HG03175 (cell line): ENCODE data around the gene ANO6.

Source experiments
- ATAC-seq: cut with Tn5 transposase; IDR thresholded peaks from one replicate; pipeline ENCODE4 v1.9.1; 2021; ENCODE audit warnings: mild to moderate bottlenecking, moderate library complexity; ENCODE audit not compliant: unreplicated experiment

ANO6 gene

DNA sequence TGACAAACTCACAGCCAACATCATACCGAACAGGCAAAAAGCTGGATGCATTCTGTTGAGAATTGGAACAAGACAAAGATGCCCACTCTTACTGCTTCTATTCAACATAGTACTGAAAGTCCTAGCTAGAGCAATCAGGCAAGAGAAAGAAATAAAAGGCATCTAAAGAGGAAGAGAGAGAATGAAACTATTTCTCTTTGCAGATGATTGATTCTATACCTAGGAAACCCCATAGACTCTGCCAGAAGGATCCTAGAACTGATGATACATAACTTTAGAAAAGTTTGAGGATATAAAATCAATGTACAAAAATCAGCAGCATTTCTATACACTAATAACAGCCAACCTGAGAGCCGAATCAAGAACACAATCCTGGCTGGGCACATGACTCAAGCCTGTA lies 6.1 kb upstream of the ANO6 start:
- no peak for ATAC-seq

DNA sequence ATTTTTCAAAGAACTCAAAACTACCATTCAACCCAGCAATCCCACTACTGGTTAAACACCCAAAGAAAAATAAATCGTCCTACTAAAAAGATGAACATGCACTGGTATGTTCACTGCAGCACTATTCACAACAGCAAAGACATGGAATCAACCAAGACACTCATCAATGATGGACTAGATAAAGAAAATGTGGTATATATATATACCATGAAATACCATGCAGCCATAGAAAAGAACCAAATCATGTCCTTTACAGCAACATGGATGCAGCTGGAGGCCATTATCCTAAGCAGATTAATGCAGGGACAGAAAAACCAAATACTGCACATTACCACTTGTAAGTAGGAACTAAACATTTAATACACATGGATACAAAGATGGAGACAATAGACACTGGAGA lies 3.8 kb upstream of the ANO6 start:
- ATAC-seq, result no peak

DNA sequence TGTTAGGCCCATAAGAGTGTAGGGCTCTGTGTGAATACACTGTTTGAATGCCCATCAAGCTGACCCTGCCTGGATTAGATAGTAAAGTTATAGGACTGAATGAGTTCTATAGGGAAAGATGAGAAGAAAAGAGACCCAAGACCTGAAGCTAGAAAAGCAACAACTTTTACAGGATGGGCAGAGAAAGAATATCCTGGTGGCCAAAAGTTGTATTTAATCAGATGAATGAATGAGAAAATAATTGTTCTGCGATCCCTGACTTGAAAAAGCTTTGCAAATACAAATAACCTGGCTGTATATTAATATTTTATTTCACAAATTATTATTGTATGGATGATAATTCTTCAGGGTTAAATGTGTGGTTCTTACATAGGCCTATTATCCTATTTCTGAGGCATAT lies 2.8 kb upstream of the ANO6 start:
- no peak for ATAC-seq

DNA sequence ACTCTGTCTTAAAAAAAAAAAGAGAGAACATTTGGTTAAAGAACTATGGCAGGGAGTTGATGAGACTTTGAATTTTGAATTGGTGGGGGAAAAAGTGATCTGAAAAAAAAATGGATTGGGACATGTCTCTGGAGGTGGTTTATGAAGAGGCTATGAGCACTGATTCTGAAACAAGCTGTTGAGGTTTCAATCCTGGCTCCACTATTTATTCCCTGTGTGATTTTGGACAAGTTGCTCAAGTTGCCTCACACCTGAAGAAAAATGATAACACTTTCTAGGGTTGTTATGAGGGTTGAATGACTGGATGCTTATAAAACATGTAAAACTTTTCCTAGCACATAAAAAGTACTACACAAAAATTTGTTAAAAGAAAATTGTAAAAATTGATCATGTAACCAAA lies 1.8 kb upstream of the ANO6 start:
- ATAC-seq, result no peak

DNA sequence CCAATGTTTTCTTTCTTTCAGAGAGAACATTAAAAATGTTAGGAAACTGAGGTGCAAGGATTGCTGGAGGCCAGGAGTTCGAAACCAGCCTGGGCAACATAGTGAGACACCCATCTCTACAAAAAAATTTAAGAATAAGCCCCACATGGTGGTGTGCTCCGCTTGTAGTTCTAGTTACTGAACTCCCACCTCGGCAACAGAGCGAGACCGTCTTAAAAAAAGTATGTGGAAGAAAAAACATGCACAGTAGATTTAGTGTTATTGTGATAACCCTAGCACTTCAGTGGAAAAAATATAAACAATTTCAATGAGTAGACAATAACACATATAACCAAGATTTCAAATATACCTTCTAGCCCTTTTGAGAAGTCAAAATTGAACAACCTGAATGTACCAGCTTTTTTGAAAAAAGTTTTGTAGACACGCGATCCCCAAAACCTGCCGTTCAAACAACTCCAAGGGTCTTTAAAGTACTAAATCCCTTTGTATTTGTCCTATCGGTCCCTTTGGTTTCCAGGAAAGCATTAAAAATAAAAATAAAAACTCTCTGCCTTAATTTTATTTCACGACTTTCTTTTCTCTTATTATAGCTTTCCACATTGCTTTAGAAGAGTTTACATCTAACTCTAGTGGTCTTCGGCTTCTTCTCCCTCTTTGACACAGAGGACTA lies 1.0 kb upstream of the ANO6 start:
- no peak for ATAC-seq

DNA sequence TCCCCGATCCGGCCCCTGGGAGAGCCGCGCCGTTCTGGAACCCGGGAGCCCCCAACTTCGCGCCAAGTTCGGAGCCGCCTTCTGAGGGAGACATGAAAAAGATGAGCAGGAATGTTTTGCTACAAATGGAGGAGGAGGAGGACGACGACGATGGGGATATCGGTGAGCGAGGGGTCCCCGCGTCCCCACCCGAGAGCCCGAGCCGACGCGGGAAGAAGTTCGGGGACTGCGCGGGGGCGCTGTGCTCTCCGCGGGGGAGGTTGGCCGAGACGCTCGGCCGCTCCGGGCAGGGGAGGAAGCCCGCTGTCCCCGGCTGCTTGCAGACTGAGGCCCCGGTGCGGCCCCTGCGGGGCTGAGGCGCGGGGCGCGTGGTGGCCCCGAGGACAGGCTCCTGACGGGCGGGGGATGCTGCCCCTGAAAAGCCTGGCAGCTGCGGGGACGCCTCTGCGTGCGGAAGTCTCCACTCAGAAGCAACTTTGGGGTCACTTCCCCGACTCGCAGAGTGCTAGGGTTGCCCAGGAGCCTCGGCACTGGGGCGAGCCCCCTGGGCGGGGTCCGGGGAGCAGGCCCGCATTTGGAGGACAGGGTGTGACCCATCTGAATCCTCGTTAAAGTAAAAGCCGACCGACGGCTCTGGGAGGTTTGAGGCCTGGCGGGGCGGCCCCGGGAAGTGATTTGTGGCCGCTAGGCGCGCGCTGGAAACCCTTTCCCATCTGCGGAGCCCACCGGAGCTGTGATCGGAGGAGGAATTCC lies 511 bp downstream of the ANO6 start:
- ATAC-seq, result peak; percentile 40

DNA sequence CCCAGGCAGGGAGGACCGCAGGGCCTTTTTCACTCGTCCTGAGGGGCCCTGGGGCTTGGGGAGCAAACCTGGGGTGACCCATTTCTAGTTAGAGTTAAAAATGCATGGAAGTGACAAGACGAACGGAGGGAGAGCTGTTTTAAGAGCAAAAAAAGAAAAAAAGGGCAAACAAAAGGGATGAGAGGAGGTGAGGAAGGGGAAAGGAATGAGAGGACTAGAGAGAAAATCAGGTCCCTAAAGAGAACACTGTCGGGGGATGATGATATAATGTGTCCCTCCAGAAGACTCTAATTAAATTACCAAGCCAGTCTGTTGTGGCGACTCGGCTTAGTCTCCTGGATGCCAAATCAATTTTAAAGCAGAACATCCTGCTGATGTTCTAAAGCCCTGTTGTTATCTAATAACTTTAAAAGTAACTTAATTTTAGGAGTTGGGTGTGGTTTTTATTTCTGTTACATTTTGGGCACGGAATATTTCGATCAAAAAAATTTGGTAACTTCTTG lies 1.1 kb downstream of the ANO6 start:
- ATAC-seq, result no peak

DNA sequence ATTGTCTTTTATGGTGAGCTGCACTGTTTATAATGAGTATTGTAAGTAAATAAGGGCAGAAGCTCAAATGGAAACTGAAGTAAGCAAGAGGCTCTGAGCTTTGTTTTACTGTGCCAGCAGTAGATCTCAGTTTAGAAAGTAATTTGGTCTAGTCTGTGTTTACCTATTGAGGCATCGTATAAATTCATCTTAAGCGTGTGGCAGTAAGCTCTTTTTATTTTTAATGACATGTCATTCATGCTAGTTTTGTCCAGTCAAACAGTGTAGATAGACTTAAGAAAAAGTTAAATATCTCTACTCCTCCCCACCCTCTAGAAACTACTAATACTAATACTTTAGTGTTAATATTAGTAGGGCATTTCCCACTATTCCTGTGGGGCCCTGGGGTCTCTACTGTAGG lies 2.0 kb downstream of the ANO6 start:
- ATAC-seq, result no peak

DNA sequence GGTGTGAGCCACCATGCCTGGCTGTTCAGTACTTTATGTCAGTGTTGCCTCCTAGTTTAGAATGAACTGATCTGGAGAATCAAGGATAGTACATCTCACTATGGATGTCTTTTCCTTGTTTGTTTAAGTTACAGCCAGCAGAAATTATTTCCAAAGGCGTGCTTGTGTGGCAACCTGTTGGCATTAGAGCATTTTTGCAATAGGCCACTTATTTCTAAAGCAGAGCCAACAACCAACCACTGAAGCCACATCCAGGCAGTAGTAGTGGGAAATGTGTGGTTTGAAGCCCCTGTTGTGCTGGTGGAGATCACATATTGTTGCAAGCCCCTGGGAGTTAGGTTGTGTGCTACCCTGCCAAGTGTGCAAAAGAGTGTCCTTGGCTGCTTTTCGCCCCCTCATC lies 3.7 kb downstream of the ANO6 start:
- ATAC-seq, result no peak

DNA sequence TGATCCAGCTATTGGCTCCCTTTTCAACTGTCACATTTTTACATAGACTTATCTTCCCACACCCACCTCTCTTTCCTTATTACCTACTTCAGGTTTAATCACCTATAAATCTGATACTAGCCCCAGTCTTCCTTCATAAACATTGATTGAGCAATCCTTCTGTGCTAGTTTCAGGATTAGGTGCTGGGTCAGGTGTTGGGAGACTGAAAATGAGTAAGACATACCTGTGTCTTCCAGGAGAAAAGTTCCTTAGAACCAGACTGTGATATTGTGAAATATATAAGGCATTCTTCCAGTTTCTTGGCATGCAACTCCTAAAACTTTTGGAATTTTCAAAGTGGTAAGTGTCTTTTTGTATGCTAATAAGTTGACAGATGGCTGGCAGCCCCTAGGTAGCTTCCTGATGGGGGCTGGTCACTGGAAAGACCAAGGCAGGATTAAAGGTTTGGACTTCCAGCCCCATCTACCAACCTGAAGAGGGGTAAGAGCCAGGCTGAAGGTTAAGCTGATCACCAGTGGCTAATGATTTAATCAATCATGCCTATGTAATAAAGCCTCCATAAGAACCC lies 4.6 kb downstream of the ANO6 start:
- no peak for ATAC-seq

DNA sequence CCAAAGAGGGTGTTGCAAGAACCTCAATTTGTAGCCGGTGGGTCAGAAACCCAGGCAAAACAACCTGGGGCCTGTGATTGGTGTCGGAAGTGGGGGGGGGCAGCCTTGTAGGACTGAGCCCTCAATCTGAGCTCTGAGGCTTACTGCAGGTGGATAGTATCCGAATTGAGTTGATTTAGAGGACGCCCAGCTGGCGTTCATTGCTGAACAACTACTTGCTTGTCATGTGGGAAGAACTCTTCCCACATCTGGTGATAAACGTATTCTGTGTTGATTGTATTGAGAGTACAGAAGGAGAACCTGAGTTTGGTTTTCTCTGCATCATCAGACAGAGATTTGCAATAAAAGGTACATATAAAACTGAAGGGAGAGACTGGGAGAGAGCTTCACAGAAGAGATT lies 5.1 kb downstream of the ANO6 start:
- ATAC-seq, result no peak

DNA sequence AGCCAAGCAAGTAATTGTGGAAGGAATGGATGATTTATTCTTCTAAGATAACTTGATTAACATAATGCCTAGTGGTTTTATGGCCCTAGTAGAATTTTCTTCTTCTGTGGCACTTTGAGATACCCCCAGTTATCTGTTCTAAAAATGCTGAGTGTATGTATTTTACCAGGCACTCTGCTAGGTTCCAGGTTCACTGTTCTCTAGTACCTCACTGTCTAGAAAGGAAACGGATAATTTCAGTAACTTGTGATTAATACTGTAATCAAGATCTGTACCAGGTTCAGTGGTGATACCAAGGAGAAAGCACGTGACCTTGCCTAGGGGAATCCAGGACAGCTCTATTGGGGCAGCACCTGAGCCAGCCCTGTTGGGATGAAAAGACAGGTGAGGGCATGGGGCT lies 8.0 kb downstream of the ANO6 start:
- no peak for ATAC-seq

DNA sequence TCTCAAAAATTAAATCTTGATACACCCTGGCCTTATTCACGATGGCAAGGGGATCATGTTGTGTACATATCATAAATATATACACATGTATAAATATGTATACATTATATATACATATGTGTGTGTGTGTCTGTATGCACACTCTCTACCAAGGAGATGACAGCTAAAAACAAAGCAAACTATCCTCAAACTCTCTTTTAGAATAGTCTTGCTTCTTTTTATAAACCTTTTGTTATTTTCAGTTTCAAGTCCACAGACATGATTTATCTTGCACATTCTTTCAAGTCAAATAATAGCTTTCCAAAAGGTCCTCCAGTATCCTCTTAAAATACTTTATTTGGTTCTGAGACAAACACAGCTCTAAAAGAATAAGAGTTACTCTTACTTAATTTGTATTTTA lies 8.4 kb downstream of the ANO6 start:
- ATAC-seq, result no peak

DNA sequence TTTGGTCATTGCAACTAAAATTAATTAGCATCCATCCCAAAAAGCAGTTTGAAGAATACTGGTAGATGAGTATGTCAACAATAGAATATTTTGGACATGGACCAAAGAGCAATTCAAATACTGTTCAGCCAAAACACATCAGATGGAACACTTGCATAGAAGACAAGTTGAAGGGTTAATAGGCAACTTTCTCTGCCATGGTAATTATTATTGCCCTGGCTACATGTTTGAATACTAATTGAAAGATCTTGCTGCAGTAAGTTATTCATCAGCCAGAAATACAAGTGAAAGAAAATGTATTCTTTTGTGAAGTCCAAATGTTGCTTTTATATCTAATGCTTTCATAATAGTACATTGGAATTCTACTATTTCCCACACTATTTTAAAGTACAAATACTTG lies 10.1 kb downstream of the ANO6 start:
- ATAC-seq, result no peak

DNA sequence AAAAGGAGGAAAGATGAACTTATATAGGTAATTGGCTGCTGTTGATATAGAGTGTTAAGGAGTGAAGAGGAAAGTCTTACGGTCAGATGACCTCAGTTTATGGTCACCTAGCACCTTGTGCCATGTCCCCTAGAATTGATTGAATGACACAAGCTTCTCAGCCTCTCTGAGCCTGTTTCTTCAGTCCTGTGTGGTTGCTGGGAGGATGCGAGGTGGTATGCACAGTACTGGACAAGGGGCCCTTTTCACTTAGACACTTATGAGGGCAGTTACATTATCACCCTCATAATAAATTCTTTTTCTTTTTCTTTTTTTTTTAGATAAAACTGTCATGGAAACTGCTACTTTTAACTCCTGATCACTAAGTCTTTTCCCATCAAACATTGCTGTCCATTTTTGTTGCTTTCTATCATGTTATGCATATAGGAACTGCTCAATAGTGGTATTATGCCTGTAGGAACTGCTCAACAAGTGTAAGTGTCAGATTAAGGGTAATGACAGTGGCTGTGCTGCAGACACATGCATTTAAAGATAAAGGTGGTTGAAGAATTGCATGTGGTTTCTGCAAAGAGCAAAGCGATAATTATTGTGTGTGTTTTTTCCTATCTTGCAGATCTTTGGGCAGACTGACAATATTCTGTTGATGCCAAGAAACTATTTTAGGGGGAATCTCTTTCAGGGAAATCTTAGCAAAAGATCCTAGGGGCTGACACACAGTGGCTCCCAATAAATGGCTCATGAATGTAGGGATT lies 11.6 kb downstream of the ANO6 start:
- ATAC-seq, result no peak

DNA sequence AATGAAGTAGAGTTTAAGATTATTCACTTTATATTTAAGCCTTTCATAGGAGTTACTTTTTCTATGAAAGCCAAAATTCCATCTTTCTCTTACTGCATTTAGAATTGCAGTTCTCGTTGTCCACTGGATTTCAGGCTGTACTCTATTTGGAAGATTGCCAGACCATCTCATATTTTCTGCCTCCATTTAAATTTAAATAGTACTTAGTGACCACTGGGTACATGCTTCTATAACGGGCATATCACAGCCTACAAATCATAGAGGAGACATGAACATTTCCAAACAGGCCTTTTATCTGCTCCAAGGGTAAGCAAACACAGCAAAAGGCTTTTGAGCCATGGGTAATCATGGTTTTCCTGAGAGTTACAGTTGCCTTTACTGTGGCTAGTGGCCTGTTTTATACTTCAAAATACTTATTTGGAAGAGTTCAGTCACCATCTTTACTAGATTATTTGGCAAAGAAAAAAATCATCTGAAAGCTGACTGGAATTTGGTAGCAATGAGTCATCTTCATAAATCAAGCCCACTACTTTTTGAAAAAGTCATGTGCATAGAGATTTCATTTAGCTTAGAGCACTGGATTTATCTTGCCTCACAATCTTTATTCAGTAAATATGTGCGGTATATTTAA lies 15.7 kb downstream of the ANO6 start:
- ATAC-seq, result no peak

DNA sequence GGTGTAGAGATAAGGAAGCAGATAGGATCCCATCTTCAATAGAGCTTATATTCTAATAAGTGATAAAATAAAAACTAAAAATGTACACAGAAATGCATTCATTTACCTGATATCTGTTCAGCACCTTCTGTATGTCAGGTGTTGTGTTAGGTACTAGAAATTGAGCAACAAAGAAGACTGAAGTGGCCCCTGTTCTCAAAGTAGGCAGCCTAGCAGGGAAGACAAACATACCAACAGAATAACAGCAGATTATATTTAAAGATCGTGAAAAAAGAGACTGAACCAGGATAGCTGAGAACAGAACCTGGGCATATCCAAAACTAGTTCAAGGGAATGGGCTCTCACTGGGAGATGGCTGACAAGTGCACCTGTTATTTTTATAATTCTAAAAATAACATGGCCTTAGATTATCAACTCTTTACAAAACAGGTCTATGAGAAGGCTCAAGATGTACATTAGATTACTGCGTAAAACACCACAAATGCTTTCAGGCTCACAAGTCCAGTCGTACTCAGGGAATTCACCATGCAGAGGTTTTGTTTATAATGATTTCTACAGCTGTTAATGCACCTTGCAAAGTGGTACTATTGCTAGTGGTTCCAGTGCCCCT lies 16.4 kb downstream of the ANO6 start:
- ATAC-seq, result no peak

DNA sequence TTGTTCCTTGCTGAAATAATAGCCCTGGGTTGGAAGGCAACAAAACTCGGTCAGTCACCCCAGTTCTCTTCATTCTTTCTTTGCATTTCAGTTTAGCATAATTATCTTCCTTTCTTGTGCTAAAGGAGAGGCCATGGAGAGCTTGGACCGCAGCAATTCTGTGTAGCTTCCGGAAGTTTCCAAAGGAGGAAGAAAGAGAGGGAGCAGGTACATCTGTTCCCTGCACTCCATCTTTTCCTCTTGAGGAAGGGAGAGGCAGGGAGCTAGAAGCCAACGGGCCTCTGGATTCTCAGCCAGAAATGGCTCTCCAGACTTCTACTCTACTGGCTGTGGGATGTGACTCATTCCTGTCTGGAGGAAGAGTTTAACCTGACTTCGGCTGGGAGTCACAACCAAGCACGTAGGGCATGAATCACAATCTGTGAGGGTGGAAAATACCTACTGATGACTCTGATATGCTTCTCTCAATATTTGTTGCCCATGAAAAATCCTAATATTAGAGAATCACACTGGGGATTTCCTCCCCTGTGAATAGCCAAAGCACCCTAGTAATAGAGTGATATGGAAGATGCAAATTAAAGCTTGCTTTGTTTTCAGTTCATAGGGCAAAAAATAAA lies 17.0 kb downstream of the ANO6 start:
- no peak for ATAC-seq

DNA sequence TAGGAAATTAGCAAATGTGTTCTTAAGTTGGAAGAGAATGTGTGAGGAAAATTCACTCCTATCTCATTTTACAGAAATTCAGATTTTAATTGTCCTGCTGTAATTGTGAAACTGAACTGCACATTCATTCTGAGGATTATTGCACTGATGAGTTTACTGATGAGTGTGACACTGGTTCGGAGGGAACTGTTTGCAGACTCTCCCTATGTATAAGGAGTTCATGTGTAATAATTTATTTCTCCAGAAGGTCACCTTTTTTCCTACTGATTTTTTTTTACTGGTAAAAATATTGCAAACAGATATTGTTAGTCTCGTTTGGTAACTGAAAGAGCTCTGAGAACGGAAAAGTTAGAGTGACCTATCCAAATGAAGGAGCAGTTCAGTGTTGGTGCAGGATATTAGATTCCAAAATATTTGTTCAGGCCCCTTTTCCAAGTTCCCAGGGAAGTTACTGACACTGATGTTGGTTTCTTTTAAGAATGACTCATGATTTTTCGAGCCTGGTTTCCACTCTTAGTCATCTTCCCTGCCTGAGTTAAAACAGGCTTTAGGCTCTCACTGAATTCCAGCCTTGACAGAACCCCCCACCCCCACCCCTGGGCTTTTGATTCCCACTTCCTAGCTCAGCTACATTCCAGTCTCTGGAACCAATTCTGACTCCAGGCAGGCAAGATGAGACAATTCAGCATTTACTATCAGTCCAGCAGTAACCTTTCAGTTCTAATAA lies 18.4 kb downstream of the ANO6 start:
- ATAC-seq, result no peak
